HepG2 (cell line): ENCODE data around the gene DUSP8. TPM values are rescaled to one million over a fixed set of nuclear protein-coding genes. Genes with fewer than 3 reads are reported as not detected.

Experiments
- ATAC-seq: fragments of 200-7000 bp; cut with Tn5 transposase; 3 replicates; pipeline ENCODE4 v1.9.1; 2020; ENCODE audit warnings: mild to moderate bottlenecking, moderate library complexity
- BruUV-seq: library from RNA; stranded (reverse); fragments of 400-500 nt; replicated peaks from 2 replicates; lab custom pipeline; 2021; lab: Mats Ljungman, UMichigan
- CTCF ChIA-PET: fragments of 300-600 bp; formaldehyde crosslinking; extraction: SDS; loops from one replicate; lab custom pipeline; 2021; ENCODE audit warnings: low total read pairs, inconsistent platforms, low intra/inter-chr PET ratio; lab: Yijun Ruan, JAX
- POLR2A ChIA-PET: fragments of 350-600 bp; sonication (Branson Sonifier 250); formaldehyde crosslinking; loops from one replicate; lab custom pipeline; 2020; ENCODE audit warnings: antibody characterized with exemption, inconsistent platforms; lab: Yijun Ruan, JAX
- DNase-seq: peaks from one replicate; pipeline ENCODE4 v3.0.0-alpha.2; 2015; ENCODE audit warnings: low spot score
- FAIRE-seq: peaks from 3 replicates; lab custom pipeline; 2011; peaks lifted over from hg19 to GRCh38; lab: Jason Lieb, UNC
- H2AFZ ChIP-seq: one replicate; pipeline ENCODE4 v1.6.1; 2011; ENCODE audit warnings: low read length, inconsistent platforms
- H3K27ac ChIP-seq: fragments of 300-600 bp; 3 replicates; pipeline ENCODE4 v1.8.0; 2011; ENCODE audit warnings: mixed run types, mild to moderate bottlenecking, mixed read lengths, low read length, inconsistent platforms; ENCODE audit not compliant: insufficient read depth; ENCODE audit errors: extremely low read length
- H3K27me3 ChIP-seq, 2 experiments: fragments of 200-600 bp in 1 of 2; 2 replicates in 1 of 2; 3 replicates in 1 of 2; pipeline versions ENCODE4 v1.6.0 to v1.8.0; 2011; ENCODE audit warnings: low read length in 2 of 2, mild to moderate bottlenecking in 2 of 2, moderate library complexity in 2 of 2, inconsistent platforms in 1 of 2; ENCODE audit not compliant: insufficient read depth in 2 of 2, control insufficient read depth in 1 of 2
- H3K36me3 ChIP-seq, 2 experiments: fragments of 200-600 bp in 1 of 2; replicated peaks in 1 of 2; 2 replicates in 1 of 2; 3 replicates in 1 of 2; pipeline versions ENCODE4 v1.5.1 to v1.8.0; 2011; ENCODE audit warnings: low read length in 2 of 2, inconsistent platforms in 1 of 2; ENCODE audit not compliant: insufficient read depth in 2 of 2, control insufficient read depth in 1 of 2
- H3K4me1 ChIP-seq: 2 replicates; pipeline ENCODE4 v1.5.1; 2012; ENCODE audit warnings: low read length, inconsistent platforms; ENCODE audit not compliant: insufficient read depth
- H3K4me2 ChIP-seq: 2 replicates; pipeline ENCODE4 v1.6.0; 2011; ENCODE audit warnings: low read depth, low read length, inconsistent platforms
- H3K4me3 ChIP-seq, 3 experiments: fragments of 200-600 bp in 1 of 3; sonication (generic), shearing (Covaris generic) in 1 of 3; replicated peaks in 1 of 3; 2 replicates each; pipeline ENCODE4 v1.5.1; 2011 to 2016; ENCODE audit warnings: low read length in 3 of 3, inconsistent platforms in 2 of 3, low read depth in 2 of 3, mild to moderate bottlenecking in 2 of 3, control low read depth in 1 of 3, mixed read lengths in 1 of 3; ENCODE audit not compliant: insufficient read depth in 1 of 3
- H3K79me2 ChIP-seq: one replicate; pipeline ENCODE4 v1.6.1; 2011; ENCODE audit warnings: low read length, inconsistent platforms; ENCODE audit not compliant: insufficient read depth
- H3K9ac ChIP-seq: 2 replicates; pipeline ENCODE4 v1.6.0; 2011; ENCODE audit warnings: mild to moderate bottlenecking, low read depth, low read length, inconsistent platforms; ENCODE audit not compliant: insufficient read depth
- H3K9me3 ChIP-seq: 2 replicates; pipeline ENCODE4 v1.5.1; 2012; ENCODE audit warnings: mild to moderate bottlenecking, low read length
- H4K20me1 ChIP-seq: 2 replicates; pipeline ENCODE4 v1.6.0; 2011; ENCODE audit warnings: inconsistent platforms, mild to moderate bottlenecking, low read length, moderate library complexity; ENCODE audit not compliant: insufficient read depth
- ARNT ChIP-seq: fragments of 450-650 bp; IDR thresholded peaks from 2 replicates; pipeline ENCODE4 v1.6.1; 2017
- FOXA3 ChIP-seq: IDR thresholded peaks from 2 replicates; pipeline ENCODE4 v1.6.1; 2016; ENCODE audit warnings: missing genetic modification reagents, missing compliant biosample characterization
- KLF13 ChIP-seq: sonication (generic); formaldehyde crosslinking; IDR thresholded peaks from 2 replicates; pipeline ENCODE4 v1.4.0; 2020; ENCODE audit warnings: mild to moderate bottlenecking, missing genetic modification reagents
- PAF1 ChIP-seq: IDR thresholded peaks from 2 replicates; pipeline ENCODE4 v1.6.1; 2016; ENCODE audit warnings: missing genetic modification reagents, missing compliant biosample characterization
- SOX5 ChIP-seq: IDR thresholded peaks from 2 replicates; pipeline ENCODE4 v1.6.1; 2016; ENCODE audit warnings: borderline replicate concordance
- ZHX1 ChIP-seq: sonication (generic); formaldehyde crosslinking; IDR thresholded peaks from 2 replicates; pipeline ENCODE4 v1.8.1; 2022; ENCODE audit warnings: low read depth, mild to moderate bottlenecking, missing genetic modification reagents
- ZNF550 ChIP-seq: sonication (generic); formaldehyde crosslinking; IDR thresholded peaks from 2 replicates; pipeline ENCODE4 v1.4.0; 2020; ENCODE audit warnings: mild to moderate bottlenecking, missing genetic modification reagents, borderline replicate concordance
- ZNF691 ChIP-seq: sonication (generic); formaldehyde crosslinking; IDR thresholded peaks from 2 replicates; pipeline ENCODE4 v1.4.0; 2020; ENCODE audit warnings: missing genetic modification reagents, low read depth, mild to moderate bottlenecking, borderline replicate concordance
- ZNF777 ChIP-seq: sonication (generic); formaldehyde crosslinking; IDR thresholded peaks from 2 replicates; pipeline ENCODE4 v1.4.0; 2020; ENCODE audit warnings: missing genetic modification reagents
- ZNF788 ChIP-seq: sonication (generic); formaldehyde crosslinking; IDR thresholded peaks from 2 replicates; pipeline ENCODE4 v1.5.0; 2020; ENCODE audit warnings: mild to moderate bottlenecking, missing genetic modification reagents, borderline replicate concordance
- ZNF792 ChIP-seq: IDR thresholded peaks from 2 replicates; pipeline ENCODE4 v1.6.1; 2016
- WGBS: methylation state at CpG from one replicate; pipeline ENCODE4 v1.1.6; 2017; ENCODE audit warnings: low lambda C conversion rate; 5-methylcytosine and 5-hydroxymethylcytosine counted together
- in situ Hi-C: cut with HindIII; loops from 2 replicates; pipeline ENCODE4 v1.10.0; 2017; ENCODE audit warnings: low pct_unique_long_range_greater_than_20kb; ENCODE audit not compliant: extremely low pct_ligation_motif_present
- intact Hi-C: fragments of 100-400 bp; cut with micrococcal nuclease; formaldehyde crosslinking; loops from one replicate; pipeline ENCODE4 v1.10.0; 2022; ENCODE audit not compliant: unreplicated experiment
- polyA plus RNA-seq, 8 experiments: library from polyadenylated mRNA; depleted of rRNA in 3 of 8; stranded (reverse) in 7 of 8; unstranded in 1 of 8; fragments of >200 nt; fragmentation: Illumina TruSeq in 4 of 8; extraction: Trizol in 4 of 8; gene quantifications; 2 replicates each; pipeline versions ENCODE4 v1.2.1 to v1.2.3, GENCODE V29; 2011 to 2016; ENCODE audit warnings: low read depth in 4 of 8, missing spikeins in 1 of 8, mixed read lengths in 1 of 8; ENCODE audit not compliant: insufficient read depth in 1 of 8
- total RNA-seq, 5 experiments: library from RNA; depleted of rRNA; stranded (reverse); fragments of >200 nt; fragmentation: Illumina TruSeq; extraction: Trizol; gene quantifications; 2 replicates each; pipeline ENCODE4 v1.2.3, GENCODE V29; 2016; ENCODE audit warnings: low read depth in 1 of 5

DUSP8 gene
- total and polyA plus RNA-seq, 2 of the 13 experiments (the other 11 are each of a cell fraction or from before 2014, with no cell fraction given) = 1.8 to 8.0 TPM

DNA sequence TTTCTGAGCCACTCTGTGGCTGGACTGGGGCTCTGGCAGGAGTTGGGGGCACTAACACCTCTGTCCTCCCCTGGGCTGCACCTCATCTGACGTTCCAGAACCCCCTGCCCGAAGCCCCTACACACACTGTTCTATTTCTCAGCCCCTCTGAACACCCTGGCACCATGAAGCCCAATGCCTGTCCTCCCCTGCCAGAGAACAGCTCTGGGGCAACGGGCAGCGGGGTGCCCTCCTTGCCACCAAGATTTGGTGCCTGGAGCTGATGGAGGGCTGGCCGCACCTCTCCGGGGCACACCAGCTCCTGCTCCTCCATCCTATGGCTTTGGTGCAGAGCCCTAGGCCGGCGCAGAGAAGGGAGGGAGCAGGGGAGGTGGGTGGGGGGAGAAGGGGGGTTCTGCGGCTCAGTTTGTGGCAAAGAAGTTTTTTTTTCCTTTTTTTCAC lies 16.3 kb downstream of the DUSP8 start:
- Histone ChIP-seq H3K4me1 (no peaks in the 10 kb centered on the region), H3K27me3 (no peaks in the 10 kb centered on the region; a peak in 1 of 5 replicates), H3K4me2 (no peak overlapping the region), H3K79me2 (no peaks in the 10 kb centered on the region), H3K9me3 (no peaks in the 10 kb centered on the region), H3K4me3 (no peak overlapping the region), H3K36me3 (no peaks in the 10 kb centered on the region), H4K20me1 (peaks cover 4% of the 10 kb centered on the region; the same call in 1 of the 2 replicates), H2AFZ (no peak overlapping the region), H3K27ac (no peak overlapping the region), H3K9ac (no peak overlapping the region)
- WGBS = 93% methylated on average over 9 of the region's 9 CpGs
- ChIA-PET POLR2A (no interaction called here), CTCF (no interaction called here)
- in situ Hi-C loops (no loop called here), intact Hi-C loops (loop anchor here (2.0 kb wide), 1 partner anchor 19 kb away; no protein-coding TSS in a partner anchor)
- no peak for TF ChIP-seq ARNT
- TF ChIP-seq ZNF788 (CRISPR knock-in tag) = no peak
- no peak for TF ChIP-seq ZNF691 (CRISPR knock-in tag)
- no peak for TF ChIP-seq KLF13 (CRISPR knock-in tag)
- TF ChIP-seq ZNF792 = no peak
- no peak for TF ChIP-seq ZNF550 (CRISPR knock-in tag)
- TF ChIP-seq ZHX1 (CRISPR knock-in tag) = no peak
- TF ChIP-seq ZNF777 (CRISPR knock-in tag) = no peak
- TF ChIP-seq FOXA3 (CRISPR knock-in tag) = no peak
- TF ChIP-seq PAF1 (CRISPR knock-in tag) = no peak
- TF ChIP-seq SOX5 (CRISPR knock-in tag) = no peak
- FAIRE-seq (no peak), DNase-seq (no peak), ATAC-seq (no peak)
- BruUV-seq = no TSS peak
